IPS-18c (cell line): Measurements from ENCODE around the gene PEX14.

ENCODE experiments used
- H3K4me3 ChIP-seq: 2 replicates; pipeline ENCODE4 v1.7.0; 2013; ENCODE audit warnings: low read depth, mild to moderate bottlenecking, low read length, moderate library complexity; ENCODE audit not compliant: insufficient read depth
- H3K9me3 ChIP-seq: one replicate; pipeline ENCODE4 v1.6.1; 2013; ENCODE audit warnings: mild to moderate bottlenecking, low read length, moderate library complexity; ENCODE audit not compliant: control insufficient read depth, insufficient read depth

The PEX14 gene

DNA sequence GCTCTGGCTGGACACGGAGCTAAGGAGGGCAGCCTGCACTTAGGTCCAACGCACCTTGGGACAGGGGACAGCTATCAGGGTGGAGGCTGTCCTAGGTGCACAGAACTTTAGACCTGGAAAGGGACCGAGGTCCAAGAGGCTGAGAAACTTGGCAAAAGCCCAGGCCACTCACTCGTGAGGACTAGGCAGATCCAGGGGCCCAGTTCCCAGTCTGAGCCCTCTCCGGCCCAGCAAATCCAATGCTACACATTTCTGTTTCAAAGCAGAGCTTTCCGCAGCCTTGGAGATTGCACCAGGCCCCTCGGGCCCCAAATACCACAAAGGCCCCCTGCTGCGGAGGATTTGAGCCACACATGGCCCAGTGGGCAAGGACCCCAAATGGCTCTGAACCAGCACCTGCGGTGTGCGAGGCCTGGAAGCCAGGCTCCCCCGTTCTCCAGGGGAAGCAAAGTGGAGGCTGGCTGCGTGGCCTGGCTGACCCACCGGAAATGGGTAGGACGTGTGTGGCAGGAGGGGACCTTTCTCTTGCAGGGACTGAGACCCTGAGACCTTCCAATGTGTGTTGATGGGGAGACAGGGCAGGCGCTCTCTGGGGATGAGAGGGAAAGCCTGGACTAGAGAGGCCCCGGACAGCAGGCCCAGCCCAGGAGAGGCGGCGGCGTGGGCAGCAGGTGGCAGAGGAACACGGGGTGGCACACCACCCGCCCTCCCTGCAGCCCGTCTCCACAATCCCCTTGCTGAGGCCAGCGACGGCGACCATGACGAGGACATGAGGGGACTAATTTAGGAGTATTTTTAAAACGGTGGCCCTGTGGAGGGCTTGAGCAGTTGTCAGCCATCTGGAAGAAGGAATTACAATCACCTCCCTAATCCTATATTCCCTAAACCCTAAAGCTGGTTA is 203.0 kb downstream of the PEX14 start:
- Histone ChIP-seq H3K9me3 (no peaks in the 10 kb centered on the region), H3K4me3 (no peak overlapping the region)

- H3K9me3 ChIP-seq: no peaks in the 10 kb centered on the region
- H3K4me3 ChIP-seq: no peak overlapping the region
Measured at GRCh38 chr1:10678402-10678801, 203.7 kb downstream of the PEX14 start.

DNA sequence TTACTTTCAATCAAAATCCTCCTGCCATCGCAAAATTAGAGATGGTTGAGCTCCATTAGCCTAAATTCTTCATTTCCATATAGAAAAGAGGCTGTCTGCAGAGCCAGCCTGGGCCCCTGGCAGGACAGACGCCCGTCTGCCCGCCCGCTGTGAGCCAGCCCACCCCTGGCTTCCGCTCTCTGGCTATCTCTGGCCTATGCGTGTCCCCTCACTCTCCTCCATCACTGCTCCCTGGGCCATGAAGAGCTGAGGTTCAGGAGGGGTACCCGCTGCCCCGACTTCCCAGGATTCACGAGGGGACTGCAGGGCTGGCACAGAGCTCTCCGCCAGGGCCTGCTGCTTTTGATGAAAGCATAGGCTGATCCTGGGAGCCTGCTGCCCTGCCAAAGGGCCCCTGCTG is 204.1 kb downstream of the PEX14 start:
- no peak overlapping the region for H3K4me3 ChIP-seq
- no peaks in the 10 kb centered on the region for H3K9me3 ChIP-seq

DNA sequence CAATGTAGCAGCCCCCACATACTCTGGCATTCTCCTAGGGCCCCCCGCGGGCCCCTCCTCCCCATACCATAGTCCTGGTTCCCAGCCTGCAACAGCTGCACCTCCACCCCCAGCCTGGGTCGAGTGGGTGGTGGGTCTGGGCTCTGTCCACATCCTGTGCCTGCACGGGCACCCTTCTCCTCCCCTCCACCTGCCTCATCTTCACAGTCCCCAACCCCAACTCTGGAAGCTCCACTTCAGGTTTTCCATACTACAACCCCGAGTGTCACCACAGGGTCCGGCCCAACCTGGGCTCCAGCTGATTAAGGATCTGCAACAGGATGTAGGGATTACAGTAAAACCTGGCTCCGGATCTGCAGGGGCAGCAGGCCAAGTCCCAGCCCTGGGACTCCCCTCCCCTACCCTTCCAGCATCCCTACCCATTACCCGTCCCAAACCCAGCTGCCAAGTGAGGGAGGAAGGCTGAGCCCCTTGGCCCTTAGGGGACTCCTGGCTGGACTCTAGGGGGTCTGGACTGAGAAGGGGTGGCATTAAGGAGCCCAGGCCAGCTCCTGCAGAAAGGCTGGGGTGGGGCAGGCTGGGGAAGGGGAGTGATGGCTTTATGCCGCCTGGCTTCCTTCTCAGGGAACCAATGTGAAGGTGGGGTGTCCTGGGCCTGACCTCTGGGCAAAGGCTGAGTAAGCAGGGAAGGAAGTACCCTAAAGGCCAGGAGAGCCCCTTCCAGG is 204.9 kb downstream of the PEX14 start:
- Histone ChIP-seq H3K4me3 (no peak overlapping the region), H3K9me3 (no peaks in the 10 kb centered on the region)
